Islet of Langerhans (tissue), 1 donor: ENCODE results near the gene ARIH2.

Experiments used
- FAIRE-seq: peaks from one replicate; lab custom pipeline; 2011; peaks lifted over from hg19 to GRCh38; lab: Jason Lieb, UNC

The ARIH2 gene

GRCh38 chr3:48929358-48930035, 10.9 kb downstream of the ARIH2 start:
- FAIRE-seq: no peak

GRCh38 chr3:48930590-48930989, 11.9 kb downstream of the ARIH2 start:
- no peak for FAIRE-seq

- FAIRE-seq: no peak
Observed at GRCh38 chr3:48931944-48932580, 13.4 kb downstream of the ARIH2 start.

GRCh38 chr3:48934333-48934991, 15.8 kb downstream of the ARIH2 start:
- peak; percentile 74 for FAIRE-seq

- no peak for FAIRE-seq
Observed at GRCh38 chr3:48935530-48935929, 16.9 kb downstream of the ARIH2 start.

GRCh38 chr3:48938156-48938555, 19.5 kb downstream of the ARIH2 start:
- FAIRE-seq: no peak

- FAIRE-seq: no peak
Observed at GRCh38 chr3:48938689-48939088, 20.0 kb downstream of the ARIH2 start.

GRCh38 chr3:48945432-48945831, 26.8 kb downstream of the ARIH2 start:
- no peak for FAIRE-seq

GRCh38 chr3:48945891-48946549, 27.4 kb downstream of the ARIH2 start:
- FAIRE-seq: peak; percentile 53

- FAIRE-seq: peak; percentile 58
Observed at GRCh38 chr3:48949376-48949717, 30.7 kb downstream of the ARIH2 start.

- FAIRE-seq: no peak
Observed at GRCh38 chr3:48950051-48950450, 31.4 kb downstream of the ARIH2 start.

GRCh38 chr3:48951764-48952163, 33.1 kb downstream of the ARIH2 start:
- FAIRE-seq: no peak

GRCh38 chr3:48952510-48953118, 34.0 kb downstream of the ARIH2 start:
- no peak for FAIRE-seq

GRCh38 chr3:48957006-48957705, 38.5 kb downstream of the ARIH2 start:
- FAIRE-seq: no peak

GRCh38 chr3:48960841-48961413, 42.3 kb downstream of the ARIH2 start:
- no peak for FAIRE-seq

- no peak for FAIRE-seq
Observed at GRCh38 chr3:48962340-48962739, 43.7 kb downstream of the ARIH2 start.

- FAIRE-seq: no peak
Observed at GRCh38 chr3:48962939-48963338, 44.3 kb downstream of the ARIH2 start.

GRCh38 chr3:48963591-48963990, 44.9 kb downstream of the ARIH2 start:
- FAIRE-seq: no peak

GRCh38 chr3:48966367-48966766, 47.7 kb downstream of the ARIH2 start:
- FAIRE-seq: no peak

GRCh38 chr3:48966876-48967361, 48.3 kb downstream of the ARIH2 start:
- no peak for FAIRE-seq

- FAIRE-seq: no peak
Observed at GRCh38 chr3:48970586-48970985, 51.9 kb downstream of the ARIH2 start.
